HepG2 (cell line): ENCODE measurements around the gene SLC39A1. TPM values are rescaled to one million over a fixed set of nuclear protein-coding genes. Genes with fewer than 3 reads are reported as not detected.

Experiments
- ARNTL ChIP-seq: sonication (generic); formaldehyde crosslinking; IDR thresholded peaks from 2 replicates; pipeline ENCODE4 v1.4.0; 2020; ENCODE audit warnings: mild to moderate bottlenecking, missing genetic modification reagents
- E2F5 ChIP-seq: sonication (generic); formaldehyde crosslinking; conservative IDR thresholded peaks from 2 replicates; pipeline ENCODE4 v1.4.0; 2020; ENCODE audit warnings: missing genetic modification reagents
- EP300 ChIP-seq, 3 experiments: sonication (generic) in 1 of 3; formaldehyde crosslinking in 1 of 3; IDR thresholded peaks; 2 replicates each; pipeline versions ENCODE4 v1.5.1 to v1.6.1; 2011 to 2020; ENCODE audit warnings: low read depth in 2 of 3, low read length in 2 of 3, borderline replicate concordance in 1 of 3, improper control_type of control experiment in 1 of 3, mild to moderate bottlenecking in 1 of 3, missing genetic modification reagents in 1 of 3, moderate library complexity in 1 of 3
- EZH2 ChIP-seq: conservative IDR thresholded peaks from 2 replicates; pipeline ENCODE4 v1.6.1; 2012; ENCODE audit warnings: mild to moderate bottlenecking, low read depth, low read length, moderate library complexity
- GATA4 ChIP-seq: sonication (generic); IDR thresholded peaks from 2 replicates; pipeline ENCODE4 v1.6.1; 2016; ENCODE audit warnings: antibody characterized with exemption, low read depth, borderline replicate concordance
- HCFC1 ChIP-seq: fragments of 150-350 bp; IDR thresholded peaks from 2 replicates; pipeline ENCODE4 v1.6.1; 2014; ENCODE audit warnings: low read depth, low read length
- HES4 ChIP-seq: sonication (generic); formaldehyde crosslinking; IDR thresholded peaks from 2 replicates; pipeline ENCODE4 v1.9.0; 2021; ENCODE audit warnings: mild to moderate bottlenecking, missing genetic modification reagents, borderline replicate concordance
- KDM3A ChIP-seq: IDR thresholded peaks from 2 replicates; pipeline ENCODE4 v1.6.1; 2018; ENCODE audit warnings: low read depth, missing compliant biosample characterization
- KLF6 ChIP-seq: IDR thresholded peaks from 2 replicates; pipeline ENCODE4 v1.8.0; 2016; ENCODE audit warnings: missing biosample characterization, missing genetic modification reagents
- PITX1 ChIP-seq: sonication (generic); formaldehyde crosslinking; IDR thresholded peaks from 2 replicates; pipeline ENCODE4 v1.5.1; 2020; ENCODE audit warnings: mild to moderate bottlenecking, missing genetic modification reagents
- SRF ChIP-seq: IDR thresholded peaks from 2 replicates; pipeline ENCODE4 v1.6.1; 2011; ENCODE audit warnings: mild to moderate bottlenecking, low read depth, low read length, moderate library complexity
- YEATS4 ChIP-seq: sonication (generic); formaldehyde crosslinking; IDR thresholded peaks from 2 replicates; pipeline ENCODE4 v1.4.0; 2020; ENCODE audit warnings: missing genetic modification reagents, borderline replicate concordance
- ZFY ChIP-seq: sonication (generic); formaldehyde crosslinking; IDR thresholded peaks from 2 replicates; pipeline ENCODE4 v1.4.0; 2020; ENCODE audit warnings: missing genetic modification reagents
- ZNF136 ChIP-seq: sonication (generic); formaldehyde crosslinking; IDR thresholded peaks from 2 replicates; pipeline ENCODE4 v1.8.1; 2022; ENCODE audit warnings: low read depth, mild to moderate bottlenecking, moderate library complexity, missing genetic modification reagents
- ZNF264 ChIP-seq: sonication (generic); formaldehyde crosslinking; IDR thresholded peaks from 2 replicates; pipeline ENCODE4 v1.4.0; 2020; ENCODE audit warnings: missing genetic modification reagents
- ZNF275 ChIP-seq: sonication (generic); formaldehyde crosslinking; IDR thresholded peaks from 2 replicates; pipeline ENCODE4 v1.8.0; 2022; ENCODE audit warnings: missing genetic modification reagents, mild to moderate bottlenecking, inconsistent platforms, borderline replicate concordance
- ZNF556 ChIP-seq: sonication (generic); formaldehyde crosslinking; IDR thresholded peaks from 2 replicates; pipeline ENCODE4 v1.4.0; 2020; ENCODE audit warnings: mild to moderate bottlenecking, missing genetic modification reagents, borderline replicate concordance
- ZNF557 ChIP-seq: sonication (generic); formaldehyde crosslinking; IDR thresholded peaks from 2 replicates; pipeline ENCODE4 v1.4.0; 2020; ENCODE audit warnings: missing genetic modification reagents
- polyA plus RNA-seq, 8 experiments: library from polyadenylated mRNA; depleted of rRNA in 3 of 8; stranded (reverse) in 7 of 8; unstranded in 1 of 8; fragments of >200 nt; fragmentation: Illumina TruSeq in 4 of 8; extraction: Trizol in 4 of 8; gene quantifications; 2 replicates each; pipeline versions ENCODE4 v1.2.1 to v1.2.3, GENCODE V29; 2011 to 2016; ENCODE audit warnings: low read depth in 4 of 8, missing spikeins in 1 of 8, mixed read lengths in 1 of 8; ENCODE audit not compliant: insufficient read depth in 1 of 8
- total RNA-seq, 5 experiments: library from RNA; depleted of rRNA; stranded (reverse); fragments of >200 nt; fragmentation: Illumina TruSeq; extraction: Trizol; gene quantifications; 2 replicates each; pipeline ENCODE4 v1.2.3, GENCODE V29; 2016; ENCODE audit warnings: low read depth in 1 of 5
- TF ChIP-seq, protein P1 (sequence below): sonication (generic); formaldehyde crosslinking; IDR thresholded peaks from 2 replicates; pipeline ENCODE4 v1.4.0; 2020; ENCODE audit warnings: missing genetic modification reagents, borderline replicate concordance
- TF ChIP-seq, protein P2 (sequence below): sonication (generic); formaldehyde crosslinking; IDR thresholded peaks from 2 replicates; pipeline ENCODE4 v1.4.0; 2020; ENCODE audit warnings: mild to moderate bottlenecking, missing genetic modification reagents

The SLC39A1 gene
- total and polyA plus RNA-seq, 2 of the 13 experiments (the other 11 are each of a cell fraction or from before 2014, with no cell fraction given) = 71.2 to 78.4 TPM

- TF ChIP-seq, protein P1, sequence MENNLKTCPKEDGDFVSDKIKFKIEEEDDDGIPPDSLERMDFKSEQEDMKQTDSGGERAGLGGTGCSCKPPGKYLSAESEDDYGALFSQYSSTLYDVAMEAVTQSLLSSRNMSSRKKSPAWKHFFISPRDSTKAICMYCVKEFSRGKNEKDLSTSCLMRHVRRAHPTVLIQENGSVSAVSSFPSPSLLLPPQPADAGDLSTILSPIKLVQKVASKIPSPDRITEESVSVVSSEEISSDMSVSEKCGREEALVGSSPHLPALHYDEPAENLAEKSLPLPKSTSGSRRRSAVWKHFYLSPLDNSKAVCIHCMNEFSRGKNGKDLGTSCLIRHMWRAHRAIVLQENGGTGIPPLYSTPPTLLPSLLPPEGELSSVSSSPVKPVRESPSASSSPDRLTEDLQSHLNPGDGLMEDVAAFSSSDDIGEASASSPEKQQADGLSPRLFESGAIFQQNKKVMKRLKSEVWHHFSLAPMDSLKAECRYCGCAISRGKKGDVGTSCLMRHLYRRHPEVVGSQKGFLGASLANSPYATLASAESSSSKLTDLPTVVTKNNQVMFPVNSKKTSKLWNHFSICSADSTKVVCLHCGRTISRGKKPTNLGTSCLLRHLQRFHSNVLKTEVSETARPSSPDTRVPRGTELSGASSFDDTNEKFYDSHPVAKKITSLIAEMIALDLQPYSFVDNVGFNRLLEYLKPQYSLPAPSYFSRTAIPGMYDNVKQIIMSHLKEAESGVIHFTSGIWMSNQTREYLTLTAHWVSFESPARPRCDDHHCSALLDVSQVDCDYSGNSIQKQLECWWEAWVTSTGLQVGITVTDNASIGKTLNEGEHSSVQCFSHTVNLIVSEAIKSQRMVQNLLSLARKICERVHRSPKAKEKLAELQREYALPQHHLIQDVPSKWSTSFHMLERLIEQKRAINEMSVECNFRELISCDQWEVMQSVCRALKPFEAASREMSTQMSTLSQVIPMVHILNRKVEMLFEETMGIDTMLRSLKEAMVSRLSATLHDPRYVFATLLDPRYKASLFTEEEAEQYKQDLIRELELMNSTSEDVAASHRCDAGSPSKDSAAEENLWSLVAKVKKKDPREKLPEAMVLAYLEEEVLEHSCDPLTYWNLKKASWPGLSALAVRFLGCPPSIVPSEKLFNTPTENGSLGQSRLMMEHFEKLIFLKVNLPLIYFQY (CRISPR knock-in tag) = 0 out of 2 replicates have a peak, but pooled peaks have one; percentile 26
- TF ChIP-seq ARNTL = 0 out of 2 replicates have a peak, but pooled peaks have one; percentile 47
- TF ChIP-seq ZNF136 (CRISPR knock-in tag) = no peak
- no peak for TF ChIP-seq SRF
- TF ChIP-seq, protein P2, sequence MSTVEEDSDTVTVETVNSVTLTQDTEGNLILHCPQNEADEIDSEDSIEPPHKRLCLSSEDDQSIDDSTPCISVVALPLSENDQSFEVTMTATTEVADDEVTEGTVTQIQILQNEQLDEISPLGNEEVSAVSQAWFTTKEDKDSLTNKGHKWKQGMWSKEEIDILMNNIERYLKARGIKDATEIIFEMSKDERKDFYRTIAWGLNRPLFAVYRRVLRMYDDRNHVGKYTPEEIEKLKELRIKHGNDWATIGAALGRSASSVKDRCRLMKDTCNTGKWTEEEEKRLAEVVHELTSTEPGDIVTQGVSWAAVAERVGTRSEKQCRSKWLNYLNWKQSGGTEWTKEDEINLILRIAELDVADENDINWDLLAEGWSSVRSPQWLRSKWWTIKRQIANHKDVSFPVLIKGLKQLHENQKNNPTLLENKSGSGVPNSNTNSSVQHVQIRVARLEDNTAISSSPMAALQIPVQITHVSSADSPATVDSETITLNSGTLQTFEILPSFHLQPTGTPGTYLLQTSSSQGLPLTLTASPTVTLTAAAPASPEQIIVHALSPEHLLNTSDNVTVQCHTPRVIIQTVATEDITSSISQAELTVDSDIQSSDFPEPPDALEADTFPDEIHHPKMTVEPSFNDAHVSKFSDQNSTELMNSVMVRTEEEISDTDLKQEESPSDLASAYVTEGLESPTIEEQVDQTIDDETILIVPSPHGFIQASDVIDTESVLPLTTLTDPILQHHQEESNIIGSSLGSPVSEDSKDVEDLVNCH (CRISPR knock-in tag) = peak; percentile 99
- TF ChIP-seq ZNF556 (CRISPR knock-in tag) = 0 out of 2 replicates have a peak, but pooled peaks have one; percentile 35
- no peak for TF ChIP-seq KDM3A (CRISPR knock-in tag)
- no peak for TF ChIP-seq GATA4
- peak; percentile 11; the same call in 1 of the 2 replicates for TF ChIP-seq ZNF275 (CRISPR knock-in tag)
- no peak for TF ChIP-seq E2F5 (CRISPR knock-in tag)
- TF ChIP-seq ZNF264 (CRISPR knock-in tag) = no peak
- TF ChIP-seq YEATS4 (CRISPR knock-in tag) = no peak; the same call in none of the 2 replicates
- no peak for TF ChIP-seq HCFC1
- peak; percentile 13; the same call in 1 of the 2 replicates for TF ChIP-seq PITX1 (CRISPR knock-in tag)
- TF ChIP-seq ZNF557 (CRISPR knock-in tag) = no peak; the same call in 1 of the 2 replicates
- peak; percentile 63; the same call in 1 of the 2 replicates for TF ChIP-seq HES4 (CRISPR knock-in tag)
- peak; percentile 49; the same call in 1 of the 2 replicates for TF ChIP-seq ZFY (CRISPR knock-in tag)
- no peak; a peak in 1 of 4 replicates for TF ChIP-seq EP300 (IDR thresholded peaks at IDR 0.05; ENCODE audit: low read depth in 2 of 2, low read length in 2 of 2)
- peak; percentile 27; the same call in 1 of the 2 replicates for TF ChIP-seq EP300 (CRISPR knock-in tag; IDR thresholded peaks at IDR 0.05; ENCODE audit: borderline replicate concordance)
- TF ChIP-seq KLF6 = no peak
- TF ChIP-seq EZH2 = no peak
These were observed 40.1 kb downstream of the SLC39A1 start, which contains the start of gene GATAD2B (continued) for GRCh38 chr1:153922972-153923925.
